H1 (cell line): ENCODE results near the gene DNAJC21. TPM values are rescaled to one million over a fixed set of nuclear protein-coding genes. Genes with fewer than 3 reads are reported as not detected.

Source experiments
- CTCF ChIA-PET: fragments of 300-600 bp; sonication (Branson Sonifier 250); formaldehyde crosslinking; loops from one replicate; lab custom pipeline; 2021; ENCODE audit not compliant: partially characterized antibody; lab: Charles Lee
- POLR2A ChIA-PET: fragments of 300-600 bp; sonication (Branson Sonifier 250); formaldehyde crosslinking; loops from one replicate; lab custom pipeline; 2021; ENCODE audit warnings: inconsistent platforms; ENCODE audit not compliant: partially characterized antibody; lab: Charles Lee
- DNase-seq, 2 experiments: peaks; one replicate each; pipeline versions ENCODE4 v3.0.0 to v3.0.0-alpha.2; 2010 to 2022; ENCODE audit warnings: low spot score in 2 of 2, low read depth in 1 of 2, mixed read lengths in 1 of 2
- FAIRE-seq: peaks from 2 replicates; lab custom pipeline; 2011; peaks lifted over from hg19 to GRCh38; lab: Jason Lieb, UNC
- H2AFZ ChIP-seq: 2 replicates; pipeline ENCODE4 v1.8.1; 2012; ENCODE audit warnings: low read length, inconsistent platforms
- H2AK5ac ChIP-seq: 2 replicates; pipeline ENCODE4 v1.6.1; 2013; ENCODE audit warnings: low read depth, low read length
- H2BK120ac ChIP-seq: replicated peaks from 2 replicates; pipeline ENCODE3; 2013; ENCODE audit warnings: low read depth, low read length, inconsistent platforms
- H2BK12ac ChIP-seq: 2 replicates; pipeline ENCODE4 v1.6.1; 2013; ENCODE audit warnings: low read depth, low read length
- H2BK15ac ChIP-seq: 2 replicates; pipeline ENCODE4 v1.6.1; 2013; ENCODE audit warnings: low read length
- H2BK20ac ChIP-seq: 2 replicates; pipeline ENCODE4 v1.6.1; 2013; ENCODE audit warnings: low read length
- H2BK5ac ChIP-seq: 2 replicates; pipeline ENCODE4 v1.6.1; 2013; ENCODE audit warnings: low read depth, low read length
- H3K14ac ChIP-seq: 2 replicates; pipeline ENCODE4 v1.6.1; 2013; ENCODE audit warnings: inconsistent platforms; ENCODE audit not compliant: insufficient read length
- H3K18ac ChIP-seq: 2 replicates; pipeline ENCODE4 v1.6.1; 2013; ENCODE audit warnings: low read length; ENCODE audit errors: extremely low read depth
- H3K23ac ChIP-seq: 2 replicates; pipeline ENCODE4 v1.6.1; 2013; ENCODE audit warnings: inconsistent platforms; ENCODE audit not compliant: insufficient read length
- H3K23me2 ChIP-seq: 2 replicates; pipeline ENCODE4 v1.6.1; 2013; ENCODE audit warnings: low read depth, low read length
- H3K27ac ChIP-seq: 2 replicates; pipeline ENCODE4 v1.6.1; 2011; ENCODE audit warnings: low read depth, low read length, inconsistent platforms
- H3K27me3 ChIP-seq, 4 experiments: replicated peaks in 1 of 4; 1 replicate in 1 of 4; 2 replicates in 3 of 4; pipeline versions ENCODE4 v1.6.1 to v1.8.1; 2011 to 2013; ENCODE audit warnings: low read length in 3 of 4, mild to moderate bottlenecking in 3 of 4, inconsistent platforms in 2 of 4, mixed read lengths in 2 of 4, moderate library complexity in 1 of 4; ENCODE audit not compliant: control insufficient read depth in 3 of 4, insufficient read depth in 3 of 4; ENCODE audit errors: extremely low read depth in 1 of 4
- H3K36me3 ChIP-seq, 4 experiments: 2 replicates each; pipeline versions ENCODE4 v1.6.1 to v1.8.1; 2011 to 2013; ENCODE audit warnings: mild to moderate bottlenecking in 4 of 4, low read length in 3 of 4, moderate library complexity in 2 of 4, control low read depth in 1 of 4, inconsistent platforms in 1 of 4; ENCODE audit not compliant: insufficient read depth in 4 of 4, control insufficient read depth in 2 of 4
- H3K4ac ChIP-seq: replicated peaks from 2 replicates; pipeline ENCODE3; 2013; ENCODE audit warnings: low read length, low read depth, mixed read lengths, inconsistent platforms; ENCODE audit not compliant: insufficient read length
- H3K4me1 ChIP-seq, 4 experiments: replicated peaks in 1 of 4; 1 replicate in 1 of 4; 2 replicates in 3 of 4; pipeline versions ENCODE4 v1.6.1 to v1.8.1; 2011 to 2013; ENCODE audit warnings: low read length in 3 of 4, inconsistent platforms in 2 of 4, mixed read lengths in 1 of 4; ENCODE audit not compliant: insufficient read depth in 4 of 4, control insufficient read depth in 3 of 4
- H3K4me2 ChIP-seq, 2 experiments: 2 replicates each; pipeline versions ENCODE4 v1.6.1 to v1.8.1; 2011 to 2013; ENCODE audit warnings: low read depth in 2 of 2, low read length in 2 of 2, control low read depth in 1 of 2, inconsistent platforms in 1 of 2, mild to moderate bottlenecking in 1 of 2; ENCODE audit not compliant: insufficient read depth in 1 of 2
- H3K4me3 ChIP-seq, 4 experiments: fragments of 200-600, 300-600 bp in 1 of 4; sonication (generic), shearing (Covaris generic), sonication (Bioruptor Twin) in 1 of 4; 2 replicates each; pipeline versions ENCODE4 v1.5.1 to v1.8.1; 2011 to 2016; ENCODE audit warnings: low read length in 4 of 4, low read depth in 3 of 4, control low read depth in 2 of 4, inconsistent platforms in 2 of 4, mild to moderate bottlenecking in 2 of 4, mixed read lengths in 1 of 4, moderate library complexity in 1 of 4; ENCODE audit not compliant: insufficient read depth in 2 of 4; ENCODE audit errors: extremely low read depth in 1 of 4
- H3K56ac ChIP-seq: replicated peaks from 2 replicates; pipeline ENCODE3; 2013; ENCODE audit warnings: low read depth, mild to moderate bottlenecking, mixed read lengths, low read length, inconsistent platforms; ENCODE audit not compliant: insufficient read length
- H3K79me1 ChIP-seq: 2 replicates; pipeline ENCODE4 v1.6.1; 2013; ENCODE audit warnings: low read depth, low read length, control low read depth
- H3K79me2 ChIP-seq, 2 experiments: 2 replicates each; pipeline versions ENCODE4 v1.6.1 to v1.8.1; 2012 to 2013; ENCODE audit warnings: low read length in 2 of 2, mild to moderate bottlenecking in 2 of 2, inconsistent platforms in 1 of 2; ENCODE audit not compliant: insufficient read depth in 2 of 2, control insufficient read depth in 1 of 2
- H3K9ac ChIP-seq, 4 experiments: replicated peaks in 1 of 4; 1 replicate in 1 of 4; 2 replicates in 3 of 4; pipeline versions ENCODE4 v1.6.1 to v1.8.1; 2011 to 2013; ENCODE audit warnings: low read depth in 3 of 4, low read length in 3 of 4, control low read depth in 2 of 4, mild to moderate bottlenecking in 2 of 4, moderate library complexity in 2 of 4, inconsistent platforms in 1 of 4; ENCODE audit errors: extremely low read depth in 1 of 4
- H3K9me3 ChIP-seq, 2 experiments: 2 replicates each; pipeline versions ENCODE4 v1.6.1 to v1.8.1; 2012 to 2013; ENCODE audit warnings: mild to moderate bottlenecking in 2 of 2, moderate library complexity in 2 of 2, control low read depth in 1 of 2, inconsistent platforms in 1 of 2, low read depth in 1 of 2, low read length in 1 of 2, mixed read lengths in 1 of 2; ENCODE audit not compliant: insufficient read depth in 2 of 2
- H4K20me1 ChIP-seq, 2 experiments: replicated peaks in 1 of 2; 2 replicates each; pipeline versions ENCODE3 to v1.8.1; 2011 to 2013; ENCODE audit warnings: inconsistent platforms in 2 of 2, low read length in 2 of 2, mild to moderate bottlenecking in 1 of 2; ENCODE audit not compliant: insufficient read depth in 2 of 2, control insufficient read depth in 1 of 2
- H4K5ac ChIP-seq: 2 replicates; pipeline ENCODE4 v1.6.1; 2013; ENCODE audit warnings: low read length, low read depth, mixed read lengths, inconsistent platforms; ENCODE audit not compliant: insufficient read length
- H4K8ac ChIP-seq: 2 replicates; pipeline ENCODE4 v1.8.0; 2013; ENCODE audit warnings: mild to moderate bottlenecking, moderate library complexity, low read length, inconsistent platforms; ENCODE audit not compliant: insufficient read depth; ENCODE audit errors: extremely low read depth
- H4K91ac ChIP-seq: replicated peaks from 2 replicates; pipeline ENCODE3; 2013; ENCODE audit warnings: low read length, mixed read lengths, inconsistent platforms; ENCODE audit not compliant: insufficient read length
- ASH2L ChIP-seq: fragments of 200-600, 300-600 bp; sonication (generic); IDR thresholded peaks from one replicate; pipeline ENCODE4 v1.7.1; 2017; ENCODE audit warnings: low read length
- ATF3 ChIP-seq: IDR thresholded peaks from 2 replicates; pipeline ENCODE4 v1.6.1; 2011; ENCODE audit warnings: low read depth, mild to moderate bottlenecking, low read length; ENCODE audit not compliant: insufficient read depth
- E2F6 ChIP-seq: IDR thresholded peaks from 2 replicates; pipeline ENCODE4 v1.6.1; 2012; ENCODE audit warnings: inconsistent platforms
- GABPA ChIP-seq: IDR thresholded peaks from 2 replicates; pipeline ENCODE4 v1.6.1; 2011; ENCODE audit warnings: mild to moderate bottlenecking, low read length, moderate library complexity, borderline replicate concordance; ENCODE audit not compliant: insufficient read depth
- KDM4A ChIP-seq: IDR thresholded peaks from one replicate; pipeline ENCODE4 v1.7.1; 2012; ENCODE audit warnings: low read depth, mild to moderate bottlenecking, moderate library complexity, low read length, inconsistent platforms; ENCODE audit not compliant: severe bottlenecking
- MAX ChIP-seq: IDR thresholded peaks from 2 replicates; pipeline ENCODE4 v1.6.1; 2012; ENCODE audit warnings: inconsistent platforms
- RBBP5 ChIP-seq: IDR thresholded peaks from 2 replicates; pipeline ENCODE4 v1.7.1; 2012; ENCODE audit warnings: low read depth, mild to moderate bottlenecking, inconsistent platforms, low read length, moderate library complexity, borderline replicate concordance
- TAF1 ChIP-seq: IDR thresholded peaks from 2 replicates; pipeline ENCODE4 v1.6.1; 2011; ENCODE audit warnings: mild to moderate bottlenecking, low read depth, low read length
- TEAD4 ChIP-seq: IDR thresholded peaks from 2 replicates; pipeline ENCODE4 v1.6.1; 2012; ENCODE audit warnings: low read depth, low read length, inconsistent platforms, mixed read lengths
- WGBS, 2 experiments: shearing (Covaris generic) in 1 of 2; methylation state at CpG; one replicate each; pipeline versions ENCODE4 v1.1.6 to v1.1.7; 2013 to 2015; ENCODE audit warnings: low lambda C conversion rate in 2 of 2, mixed read lengths in 2 of 2, inconsistent platforms in 1 of 2, low coverage in 1 of 2, missing lambda C conversion rate in 1 of 2; ENCODE audit not compliant: insufficient replicate concordance in 2 of 2, insufficient coverage in 1 of 2, insufficient read length in 1 of 2; ENCODE audit errors: extremely low coverage in 1 of 2, missing lambda C conversion rate in 1 of 2; 5-methylcytosine and 5-hydroxymethylcytosine counted together
- polyA plus RNA-seq, 7 experiments: library from polyadenylated mRNA; depleted of rRNA in 3 of 7; stranded (reverse) in 5 of 7; unstranded in 2 of 7; fragments of >200 nt in 5 of 7; fragments of 200-250 nt in 2 of 7; gene quantifications; 1 replicate in 5 of 7; 2 replicates in 1 of 7; 4 replicates in 1 of 7; pipeline versions ENCODE4 v1.2.1 to v1.2.3, GENCODE V29; 2011 to 2013; ENCODE audit warnings: missing spikeins in 2 of 7, mixed read lengths in 2 of 7
- total RNA-seq: library from RNA; stranded (reverse); fragmentation: NEBNext Ultra II Directional; extraction: Animal tissue kit (Norgen Biotek cat#: 25700); gene quantifications from 2 replicates; pipeline ENCODE4 v1.2.1, GENCODE V29; 2021

The DNAJC21 gene
- total and polyA plus RNA-seq, 2 of the 8 experiments (the other 6 are each of a cell fraction or from before 2014, with no cell fraction given) = 5.1 to 47.5 TPM

- Histone ChIP-seq H3K27me3 (no peaks in the 10 kb centered on the region), H3K4me3 (peak overlapping the region; percentile 50 to 96 (median 93)), H3K9me3 (no peaks in the 10 kb centered on the region), H2AK5ac (no peak overlapping the region), H4K5ac (no peak overlapping the region), H3K79me2 (peaks cover 6 to 39% of the 10 kb centered on the region in 2 experiments; a peak in 3 of 4 replicates), H4K20me1 (peaks cover 0 to 2% of the 10 kb centered on the region in 2 experiments), H4K8ac (peak overlapping the region; percentile 73), H2BK5ac (peak overlapping the region; percentile 66; the same call in 1 of the 2 replicates), H3K9ac (peak overlapping the region; percentile 28 to 78 (median 76)), H3K27ac (peak overlapping the region; percentile 66), H3K4me1 (no peaks in the 10 kb centered on the region; a peak in 1 of 7 replicates), H3K4me2 (peak overlapping the region; percentile 62 to 72), H2BK20ac (no peak overlapping the region), H3K14ac (no peak overlapping the region), H2BK15ac (no peak overlapping the region), H3K18ac (peak overlapping the region; percentile 34; the same call in 1 of the 2 replicates), H2BK120ac (peak overlapping the region; percentile 49), H3K23ac (no peak overlapping the region), H3K79me1 (peaks cover 3% of the 10 kb centered on the region), H2AFZ (peak overlapping the region; percentile 37; the same call in 1 of the 2 replicates), H3K36me3 (peaks cover 9 to 29% (median 17%) of the 10 kb centered on the region in 4 experiments), H3K4ac (peak overlapping the region; percentile 82), H4K91ac (no peak overlapping the region), H2BK12ac (no peak overlapping the region), H3K23me2 (no peaks in the 10 kb centered on the region), H3K56ac (no peak overlapping the region)
- WGBS, 2 experiments = 1% methylated on average over 43 of the region's 70 CpGs; no CpG with 5 or more reads in 1 of the 2 experiments
- DNase-seq (peak; percentile 38 to 83), FAIRE-seq (no peak)
- POLR2A ChIA-PET = interaction anchor here (0.8 to 3.8 kb wide), 14 partner anchors 9 to 455 kb away, joined by 3 to 51 read pairs (median 4); partner anchors contain the start of genes BRIX1 and RAD1
- CTCF ChIA-PET = interaction anchor here (1.3 to 1.5 kb wide), 2 partner anchors 29 to 73 kb away, joined by 3 to 5 read pairs; no protein-coding TSS in a partner anchor
- TF ChIP-seq MAX (peak; percentile 53; the same call in 1 of the 2 replicates), GABPA (no peak), RBBP5 (peak; percentile 86), ASH2L (peak; percentile 91), ATF3 (no peak), TAF1 (peak; percentile 78), TEAD4 (no peak), KDM4A (peak; percentile 81), E2F6 (no peak)
Measured at GRCh38 chr5:34929720-34930461, 532 bp downstream of the DNAJC21 start.
